ENCODE results near the gene ALAS1.

- TF ChIP-seq POLR2A (IDR thresholded peaks at IDR 0.05) = no peak
- TF ChIP-seq, protein P1, sequence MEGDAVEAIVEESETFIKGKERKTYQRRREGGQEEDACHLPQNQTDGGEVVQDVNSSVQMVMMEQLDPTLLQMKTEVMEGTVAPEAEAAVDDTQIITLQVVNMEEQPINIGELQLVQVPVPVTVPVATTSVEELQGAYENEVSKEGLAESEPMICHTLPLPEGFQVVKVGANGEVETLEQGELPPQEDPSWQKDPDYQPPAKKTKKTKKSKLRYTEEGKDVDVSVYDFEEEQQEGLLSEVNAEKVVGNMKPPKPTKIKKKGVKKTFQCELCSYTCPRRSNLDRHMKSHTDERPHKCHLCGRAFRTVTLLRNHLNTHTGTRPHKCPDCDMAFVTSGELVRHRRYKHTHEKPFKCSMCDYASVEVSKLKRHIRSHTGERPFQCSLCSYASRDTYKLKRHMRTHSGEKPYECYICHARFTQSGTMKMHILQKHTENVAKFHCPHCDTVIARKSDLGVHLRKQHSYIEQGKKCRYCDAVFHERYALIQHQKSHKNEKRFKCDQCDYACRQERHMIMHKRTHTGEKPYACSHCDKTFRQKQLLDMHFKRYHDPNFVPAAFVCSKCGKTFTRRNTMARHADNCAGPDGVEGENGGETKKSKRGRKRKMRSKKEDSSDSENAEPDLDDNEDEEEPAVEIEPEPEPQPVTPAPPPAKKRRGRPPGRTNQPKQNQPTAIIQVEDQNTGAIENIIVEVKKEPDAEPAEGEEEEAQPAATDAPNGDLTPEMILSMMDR (IDR thresholded peaks at IDR 0.05) = no peak
Measured at GRCh38 chr3:52150357-52150756, 47.6 kb upstream of the ALAS1 start.

Data from ovary (tissue), 3 donors.